WTC11 (cell line): ENCODE results near the gene C6orf47.

Experiments
- CREM ChIP-seq: sonication (generic); formaldehyde crosslinking; IDR thresholded peaks from 2 replicates; pipeline ENCODE4 v1.8.1; 2022; ENCODE audit warnings: mild to moderate bottlenecking, missing genetic modification reagents, moderate library complexity
- SP1 ChIP-seq: sonication (generic); formaldehyde crosslinking; conservative IDR thresholded peaks from 2 replicates; pipeline ENCODE4 v1.8.1; 2022; ENCODE audit warnings: missing genetic modification reagents
- TF ChIP-seq, protein P1 (sequence below): sonication (generic); formaldehyde crosslinking; IDR thresholded peaks from 2 replicates; pipeline ENCODE4 v1.8.1; 2023; ENCODE audit warnings: mild to moderate bottlenecking, missing genetic modification reagents, borderline replicate concordance
- TF ChIP-seq, protein P2 (sequence below): fragments of 250-450 bp; sonication (Bioruptor Pico); IDR thresholded peaks from 2 replicates; pipeline ENCODE4 v1.9.0; 2021; ENCODE audit warnings: mild to moderate bottlenecking
- TF ChIP-seq, protein P3 (sequence below): fragments of 200-600 bp; IDR thresholded peaks from 2 replicates; pipeline ENCODE4 v1.8.0; 2022; ENCODE audit warnings: antibody characterized with exemption

DNA sequence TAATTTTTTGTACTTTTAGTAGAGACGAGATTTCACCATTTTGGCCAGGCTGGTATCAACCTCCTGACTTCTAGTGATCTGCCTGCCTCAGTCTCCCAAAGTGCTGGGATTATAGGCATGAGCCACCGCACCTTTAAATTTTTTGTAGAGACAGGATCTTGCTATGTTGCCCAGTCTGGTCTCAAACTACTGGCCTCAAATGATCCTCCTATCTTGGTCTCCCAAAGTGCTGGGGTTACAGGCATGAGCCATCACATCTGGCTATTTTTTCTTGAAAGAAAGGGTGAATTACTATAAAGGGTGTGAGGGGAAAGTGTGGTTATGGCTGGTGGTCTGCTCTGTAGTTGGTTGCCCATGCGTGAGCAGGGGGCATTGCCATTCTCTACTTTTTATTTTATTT, 47.6 kb upstream of the C6orf47 start:
- TF ChIP-seq, protein P1, sequence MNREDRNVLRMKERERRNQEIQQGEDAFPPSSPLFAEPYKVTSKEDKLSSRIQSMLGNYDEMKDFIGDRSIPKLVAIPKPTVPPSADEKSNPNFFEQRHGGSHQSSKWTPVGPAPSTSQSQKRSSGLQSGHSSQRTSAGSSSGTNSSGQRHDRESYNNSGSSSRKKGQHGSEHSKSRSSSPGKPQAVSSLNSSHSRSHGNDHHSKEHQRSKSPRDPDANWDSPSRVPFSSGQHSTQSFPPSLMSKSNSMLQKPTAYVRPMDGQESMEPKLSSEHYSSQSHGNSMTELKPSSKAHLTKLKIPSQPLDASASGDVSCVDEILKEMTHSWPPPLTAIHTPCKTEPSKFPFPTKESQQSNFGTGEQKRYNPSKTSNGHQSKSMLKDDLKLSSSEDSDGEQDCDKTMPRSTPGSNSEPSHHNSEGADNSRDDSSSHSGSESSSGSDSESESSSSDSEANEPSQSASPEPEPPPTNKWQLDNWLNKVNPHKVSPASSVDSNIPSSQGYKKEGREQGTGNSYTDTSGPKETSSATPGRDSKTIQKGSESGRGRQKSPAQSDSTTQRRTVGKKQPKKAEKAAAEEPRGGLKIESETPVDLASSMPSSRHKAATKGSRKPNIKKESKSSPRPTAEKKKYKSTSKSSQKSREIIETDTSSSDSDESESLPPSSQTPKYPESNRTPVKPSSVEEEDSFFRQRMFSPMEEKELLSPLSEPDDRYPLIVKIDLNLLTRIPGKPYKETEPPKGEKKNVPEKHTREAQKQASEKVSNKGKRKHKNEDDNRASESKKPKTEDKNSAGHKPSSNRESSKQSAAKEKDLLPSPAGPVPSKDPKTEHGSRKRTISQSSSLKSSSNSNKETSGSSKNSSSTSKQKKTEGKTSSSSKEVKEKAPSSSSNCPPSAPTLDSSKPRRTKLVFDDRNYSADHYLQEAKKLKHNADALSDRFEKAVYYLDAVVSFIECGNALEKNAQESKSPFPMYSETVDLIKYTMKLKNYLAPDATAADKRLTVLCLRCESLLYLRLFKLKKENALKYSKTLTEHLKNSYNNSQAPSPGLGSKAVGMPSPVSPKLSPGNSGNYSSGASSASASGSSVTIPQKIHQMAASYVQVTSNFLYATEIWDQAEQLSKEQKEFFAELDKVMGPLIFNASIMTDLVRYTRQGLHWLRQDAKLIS (CRISPR knock-in tag), result no peak
- TF ChIP-seq, protein P2, sequence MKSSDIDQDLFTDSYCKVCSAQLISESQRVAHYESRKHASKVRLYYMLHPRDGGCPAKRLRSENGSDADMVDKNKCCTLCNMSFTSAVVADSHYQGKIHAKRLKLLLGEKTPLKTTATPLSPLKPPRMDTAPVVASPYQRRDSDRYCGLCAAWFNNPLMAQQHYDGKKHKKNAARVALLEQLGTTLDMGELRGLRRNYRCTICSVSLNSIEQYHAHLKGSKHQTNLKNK (CRISPR knock-in tag), result no peak
- TF ChIP-seq, protein P3, sequence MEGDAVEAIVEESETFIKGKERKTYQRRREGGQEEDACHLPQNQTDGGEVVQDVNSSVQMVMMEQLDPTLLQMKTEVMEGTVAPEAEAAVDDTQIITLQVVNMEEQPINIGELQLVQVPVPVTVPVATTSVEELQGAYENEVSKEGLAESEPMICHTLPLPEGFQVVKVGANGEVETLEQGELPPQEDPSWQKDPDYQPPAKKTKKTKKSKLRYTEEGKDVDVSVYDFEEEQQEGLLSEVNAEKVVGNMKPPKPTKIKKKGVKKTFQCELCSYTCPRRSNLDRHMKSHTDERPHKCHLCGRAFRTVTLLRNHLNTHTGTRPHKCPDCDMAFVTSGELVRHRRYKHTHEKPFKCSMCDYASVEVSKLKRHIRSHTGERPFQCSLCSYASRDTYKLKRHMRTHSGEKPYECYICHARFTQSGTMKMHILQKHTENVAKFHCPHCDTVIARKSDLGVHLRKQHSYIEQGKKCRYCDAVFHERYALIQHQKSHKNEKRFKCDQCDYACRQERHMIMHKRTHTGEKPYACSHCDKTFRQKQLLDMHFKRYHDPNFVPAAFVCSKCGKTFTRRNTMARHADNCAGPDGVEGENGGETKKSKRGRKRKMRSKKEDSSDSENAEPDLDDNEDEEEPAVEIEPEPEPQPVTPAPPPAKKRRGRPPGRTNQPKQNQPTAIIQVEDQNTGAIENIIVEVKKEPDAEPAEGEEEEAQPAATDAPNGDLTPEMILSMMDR, result no peak
- TF ChIP-seq CREM (CRISPR knock-in tag) (no peak), SP1 (CRISPR knock-in tag) (no peak)
